Fibroblast of lung (primary cell): ENCODE data around the gene RNF32. TPM values are rescaled to one million over a fixed set of nuclear protein-coding genes. Genes with fewer than 3 reads are reported as not detected.

Experiments used
- DNase-seq, 2 donors: peaks; one replicate each; pipeline versions ENCODE4 v3.0.0 to v3.0.0-alpha.2; 2010; ENCODE audit warnings: low read depth in 2 of 2
- H2AFZ ChIP-seq: 2 replicates; pipeline ENCODE4 v1.5.1; 2012; ENCODE audit warnings: low read length, control low read depth, inconsistent platforms
- H3K27ac ChIP-seq: 2 replicates; pipeline ENCODE4 v1.5.1; 2011; ENCODE audit warnings: low read length, control low read depth; ENCODE audit not compliant: insufficient read depth
- H3K27me3 ChIP-seq: 2 replicates; pipeline ENCODE4 v1.5.1; 2011; ENCODE audit warnings: mild to moderate bottlenecking, low read length; ENCODE audit not compliant: control insufficient read depth, insufficient read depth
- H3K36me3 ChIP-seq: 2 replicates; pipeline ENCODE4 v1.5.1; 2011; ENCODE audit warnings: low read length; ENCODE audit not compliant: control insufficient read depth, insufficient read depth
- H3K4me1 ChIP-seq: 2 replicates; pipeline ENCODE4 v1.5.1; 2011; ENCODE audit warnings: low read length; ENCODE audit not compliant: control insufficient read depth, insufficient read depth; ENCODE audit errors: extremely low read depth
- H3K4me2 ChIP-seq: 2 replicates; pipeline ENCODE4 v1.5.1; 2011; ENCODE audit warnings: low read length, control low read depth; ENCODE audit not compliant: insufficient read depth; ENCODE audit errors: extremely low read depth
- H3K4me3 ChIP-seq, 4 experiments: fragments of 200-600 bp in 1 of 4; sonication (generic) in 1 of 4; replicated peaks in 1 of 4; 2 replicates each; pipeline ENCODE4 v1.5.1; 2011 to 2016; ENCODE audit warnings: low read length in 4 of 4, low read depth in 3 of 4, mild to moderate bottlenecking in 3 of 4, control low read depth in 2 of 4, inconsistent platforms in 1 of 4, mixed read lengths in 1 of 4; ENCODE audit not compliant: insufficient read depth in 1 of 4; ENCODE audit errors: control extremely low read depth in 1 of 4
- H3K79me2 ChIP-seq: 2 replicates; pipeline ENCODE4 v1.5.1; 2012; ENCODE audit warnings: mild to moderate bottlenecking, low read length, inconsistent platforms; ENCODE audit not compliant: control insufficient read depth, insufficient read depth
- H3K9ac ChIP-seq: 2 replicates; pipeline ENCODE4 v1.5.1; 2011; ENCODE audit warnings: mild to moderate bottlenecking, low read length, control low read depth; ENCODE audit not compliant: insufficient read depth
- H3K9me3 ChIP-seq: 2 replicates; pipeline ENCODE4 v1.5.1; 2012; ENCODE audit warnings: low read depth, low read length; ENCODE audit not compliant: control insufficient read depth, insufficient read depth
- H4K20me1 ChIP-seq: 2 replicates; pipeline ENCODE4 v1.5.1; 2011; ENCODE audit warnings: low read length; ENCODE audit not compliant: control insufficient read depth, insufficient read depth; ENCODE audit errors: extremely low read depth
- EZH2 ChIP-seq: IDR thresholded peaks from 2 replicates; pipeline ENCODE4 v1.5.1; 2012; ENCODE audit warnings: low read length, control low read depth, mild to moderate bottlenecking; ENCODE audit errors: missing control alignments
- polyA plus RNA-seq, 2 donors: library from polyadenylated mRNA; depleted of rRNA in 1 of 2; stranded (reverse) in 1 of 2; unstranded in 1 of 2; fragments of >200 nt; gene quantifications; 2 replicates each; pipeline ENCODE4 v1.2.1, GENCODE V29; 2011 to 2012; ENCODE audit warnings: missing spikeins in 1 of 2
- total RNA-seq: library from RNA; depleted of rRNA; stranded (reverse); fragments of >200 nt; gene quantifications from 2 replicates; pipeline ENCODE4 v1.2.1, GENCODE V29; 2014
- TF ChIP-seq, protein P1 (sequence below), 2 donors: IDR thresholded peaks in 1 of 2; conservative IDR thresholded peaks in 1 of 2; 1 replicate in 1 of 2; 2 replicates in 1 of 2; pipeline ENCODE4 v1.5.1; 2011 to 2012; ENCODE audit warnings: low read length in 2 of 2, control low read depth in 1 of 2, inconsistent platforms in 1 of 2, low read depth in 1 of 2, mild to moderate bottlenecking in 1 of 2

RNF32 gene
- total and polyA plus RNA-seq, 2 donors (not counting 1 experiment from before 2014, with no cell fraction given), result 0.91 to 2.8 TPM

DNA sequence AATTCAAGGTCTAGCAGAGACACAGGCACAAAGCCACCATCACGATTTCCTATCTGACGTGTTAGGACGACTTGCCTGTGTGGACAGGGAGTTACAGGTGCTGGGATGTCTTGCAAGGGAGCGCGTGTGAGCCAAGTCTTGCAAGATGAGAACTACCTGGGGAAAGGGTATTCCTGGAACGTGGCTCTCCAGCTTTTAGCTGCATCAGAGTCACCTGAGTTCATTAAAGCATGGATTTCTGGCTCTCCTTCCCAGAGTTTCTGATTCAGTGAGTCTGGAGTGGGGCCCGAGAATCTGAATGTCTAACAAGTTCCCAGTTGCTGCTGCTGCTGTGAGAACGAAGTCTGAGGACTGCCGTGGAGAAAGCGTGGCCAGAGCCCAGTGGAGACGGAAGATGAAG is 30.0 kb upstream of the RNF32 start:
- TF ChIP-seq, protein P1, sequence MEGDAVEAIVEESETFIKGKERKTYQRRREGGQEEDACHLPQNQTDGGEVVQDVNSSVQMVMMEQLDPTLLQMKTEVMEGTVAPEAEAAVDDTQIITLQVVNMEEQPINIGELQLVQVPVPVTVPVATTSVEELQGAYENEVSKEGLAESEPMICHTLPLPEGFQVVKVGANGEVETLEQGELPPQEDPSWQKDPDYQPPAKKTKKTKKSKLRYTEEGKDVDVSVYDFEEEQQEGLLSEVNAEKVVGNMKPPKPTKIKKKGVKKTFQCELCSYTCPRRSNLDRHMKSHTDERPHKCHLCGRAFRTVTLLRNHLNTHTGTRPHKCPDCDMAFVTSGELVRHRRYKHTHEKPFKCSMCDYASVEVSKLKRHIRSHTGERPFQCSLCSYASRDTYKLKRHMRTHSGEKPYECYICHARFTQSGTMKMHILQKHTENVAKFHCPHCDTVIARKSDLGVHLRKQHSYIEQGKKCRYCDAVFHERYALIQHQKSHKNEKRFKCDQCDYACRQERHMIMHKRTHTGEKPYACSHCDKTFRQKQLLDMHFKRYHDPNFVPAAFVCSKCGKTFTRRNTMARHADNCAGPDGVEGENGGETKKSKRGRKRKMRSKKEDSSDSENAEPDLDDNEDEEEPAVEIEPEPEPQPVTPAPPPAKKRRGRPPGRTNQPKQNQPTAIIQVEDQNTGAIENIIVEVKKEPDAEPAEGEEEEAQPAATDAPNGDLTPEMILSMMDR (conservative IDR thresholded peaks at IDR 0.05 in 1 of 2, IDR thresholded peaks at IDR 0.05 in 1 of 2; ENCODE audit: low read depth in 1 of 2, low read length in 2 of 2), result no peak
- no peak for TF ChIP-seq EZH2
- Histone ChIP-seq H2AFZ (no peak overlapping the region), H3K27ac (no peak overlapping the region), H3K4me1 (no peaks in the 10 kb centered on the region), H4K20me1 (no peaks in the 10 kb centered on the region), H3K4me3 (no peak overlapping the region), H3K36me3 (no peaks in the 10 kb centered on the region), H3K9me3 (no peaks in the 10 kb centered on the region), H3K9ac (no peak overlapping the region), H3K4me2 (no peak overlapping the region), H3K27me3 (no peaks in the 10 kb centered on the region), H3K79me2 (no peaks in the 10 kb centered on the region)
- DNase-seq, result no peak

DNA sequence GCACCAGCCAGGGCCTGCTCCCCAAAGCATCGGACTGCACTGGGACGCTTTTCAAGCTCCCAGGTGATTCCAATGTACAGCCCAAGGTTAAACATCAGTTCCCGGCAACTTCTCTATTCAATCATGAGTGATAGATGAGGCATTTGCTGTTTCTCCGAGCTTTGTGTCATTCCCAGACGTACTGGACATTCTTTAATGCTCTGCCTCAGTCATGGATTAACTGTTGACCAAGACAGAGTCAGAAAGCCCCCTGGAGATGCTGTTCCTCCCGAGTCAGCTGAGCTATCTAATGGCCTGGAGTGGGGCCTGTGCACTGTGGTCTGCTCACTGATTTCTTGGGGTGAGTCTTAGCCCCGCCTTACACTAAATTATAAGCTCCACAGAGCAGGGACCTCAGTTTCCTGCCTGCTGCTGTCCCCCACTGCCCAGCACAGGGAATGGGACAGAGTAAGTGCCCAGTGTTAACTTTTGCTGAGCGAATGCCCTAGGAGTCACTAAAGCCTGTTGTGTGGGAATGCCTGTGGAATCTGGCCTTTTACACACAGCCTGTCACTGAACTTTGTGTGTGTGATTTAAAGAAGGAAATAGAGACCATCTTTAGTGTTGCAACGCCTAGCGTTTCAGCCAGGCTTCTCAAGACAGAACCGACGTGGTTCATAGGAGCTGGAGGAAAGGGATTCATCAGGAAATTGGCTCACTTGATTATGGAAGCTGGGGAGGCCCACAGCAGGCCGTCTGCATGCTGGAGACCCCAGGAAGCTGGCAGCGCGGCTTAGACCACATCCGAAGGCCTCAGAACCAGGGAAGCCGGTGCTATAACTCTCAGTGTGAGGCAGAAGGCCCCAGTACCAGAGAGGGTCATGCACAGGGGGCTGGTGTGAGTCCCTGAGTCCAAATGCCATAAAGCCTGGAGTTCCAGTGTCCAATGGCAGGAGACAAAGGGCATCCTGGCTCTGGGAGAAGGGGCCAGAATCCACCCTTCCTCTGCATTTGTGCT is 29.3 kb upstream of the RNF32 start:
- TF ChIP-seq, protein P1 (conservative IDR thresholded peaks at IDR 0.05 in 1 of 2, IDR thresholded peaks at IDR 0.05 in 1 of 2; ENCODE audit: low read depth in 1 of 2, low read length in 2 of 2), result no peak
- TF ChIP-seq EZH2, result no peak
- no peak overlapping the region for H3K27ac ChIP-seq
- no peaks in the 10 kb centered on the region for H3K9me3 ChIP-seq
- no peaks in the 10 kb centered on the region for H3K27me3 ChIP-seq
- no peaks in the 10 kb centered on the region for H4K20me1 ChIP-seq
- no peaks in the 10 kb centered on the region for H3K79me2 ChIP-seq
- no peak overlapping the region for H3K4me3 ChIP-seq
- no peak overlapping the region for H3K4me2 ChIP-seq
- no peaks in the 10 kb centered on the region for H3K4me1 ChIP-seq
- no peaks in the 10 kb centered on the region for H3K36me3 ChIP-seq
- DNase-seq, result no peak
- H2AFZ ChIP-seq, result no peak overlapping the region
- H3K9ac ChIP-seq, result no peak overlapping the region

DNA sequence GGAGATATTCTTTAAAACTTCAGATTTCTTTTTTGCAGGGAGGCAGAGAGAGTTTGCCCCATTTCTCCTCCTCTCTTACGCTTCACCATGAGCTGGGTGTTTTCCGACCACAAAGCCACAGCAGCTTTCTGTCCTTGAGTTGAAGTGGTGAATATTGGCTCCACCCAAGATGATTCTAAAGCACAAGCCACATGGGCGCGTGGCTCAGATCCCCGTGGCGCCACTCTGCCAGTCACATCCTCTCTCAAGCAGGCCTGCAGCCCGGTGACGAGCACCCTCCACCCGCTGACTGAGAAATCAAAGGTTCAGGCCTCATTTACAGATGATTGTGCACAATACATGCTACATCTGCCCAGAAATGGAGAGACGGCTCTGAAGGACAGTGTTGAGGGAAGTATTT is 27.6 kb upstream of the RNF32 start:
- no peaks in the 10 kb centered on the region for H3K4me1 ChIP-seq
- TF ChIP-seq EZH2, result no peak
- TF ChIP-seq, protein P1 (conservative IDR thresholded peaks at IDR 0.05 in 1 of 2, IDR thresholded peaks at IDR 0.05 in 1 of 2; ENCODE audit: low read depth in 1 of 2, low read length in 2 of 2), result no peak
- no peak overlapping the region for H3K4me2 ChIP-seq
- H4K20me1 ChIP-seq, result no peaks in the 10 kb centered on the region
- H3K9ac ChIP-seq, result no peak overlapping the region
- no peak overlapping the region for H3K27ac ChIP-seq
- no peak overlapping the region for H2AFZ ChIP-seq
- H3K9me3 ChIP-seq, result no peaks in the 10 kb centered on the region
- no peak for DNase-seq
- no peaks in the 10 kb centered on the region for H3K79me2 ChIP-seq
- no peak overlapping the region for H3K4me3 ChIP-seq
- peaks cover 2% of the 10 kb centered on the region for H3K27me3 ChIP-seq
- H3K36me3 ChIP-seq, result no peaks in the 10 kb centered on the region
